HCT116 (cell line): Measurements from ENCODE around the gene TOP1. TPM values are rescaled to one million over a fixed set of nuclear protein-coding genes. Genes with fewer than 3 reads are reported as not detected.

Source experiments
- ATAC-seq: fragments of 200-7000 bp; cut with Tn5 transposase; 2 replicates; pipeline ENCODE4 v1.9.1; 2020; ENCODE audit warnings: mild to moderate bottlenecking, moderate library complexity
- BruUV-seq: library from RNA; stranded (reverse); fragments of 400-500 nt; replicated peaks from 2 replicates; lab custom pipeline; 2021; lab: Mats Ljungman, UMichigan
- CTCF ChIA-PET: fragments of 300-600 bp; sonication (Branson Sonifier 250); formaldehyde crosslinking; loops from one replicate; lab custom pipeline; 2021; ENCODE audit warnings: antibody characterized with exemption; lab: Charles Lee
- POLR2A ChIA-PET: fragments of 300-600, 350-600 bp; sonication (Branson Sonifier 250); formaldehyde crosslinking; loops from one replicate; lab custom pipeline; 2021; ENCODE audit warnings: antibody characterized with exemption; lab: Charles Lee
- RAD21 ChIA-PET, 2 experiments: fragments of 300-600 bp; sonication (Branson Sonifier 250); formaldehyde crosslinking; loops; one replicate each; lab custom pipeline; 2023; ENCODE audit warnings: low total read pairs in 2 of 2; ENCODE audit not compliant: uncharacterized antibody in 2 of 2, unreplicated experiment in 2 of 2, low non-redundant PET in 1 of 2; lab: Charles Lee
- DNase-seq: peaks from one replicate; pipeline ENCODE4 v3.0.0-alpha.2; 2010; ENCODE audit warnings: low read depth, low spot score
- H2AFZ ChIP-seq: fragments of 200-600 bp; shearing (Covaris generic), sonication (generic); 2 replicates; pipeline ENCODE4 v1.6.1; 2017; ENCODE audit warnings: low read depth, mixed run types, mixed read lengths, antibody characterized with exemption, low read length; ENCODE audit not compliant: poor library complexity, severe bottlenecking
- H3K27ac ChIP-seq: 2 replicates; pipeline ENCODE4 v1.5.1; 2012; ENCODE audit warnings: low read depth, low read length
- H3K27me3 ChIP-seq: fragments of 200-600 bp; sonication (generic); 2 replicates; pipeline ENCODE4 v1.6.1; 2016; ENCODE audit warnings: mixed run types, low read length, mixed read lengths; ENCODE audit not compliant: insufficient read depth
- H3K36me3 ChIP-seq, 2 experiments: fragments of 200-500 bp in 1 of 2; fragments of 200-600 bp in 1 of 2; sonication (Bioruptor generic) in 1 of 2; sonication (generic) in 1 of 2; 2 replicates each; pipeline versions ENCODE4 v1.5.1 to v1.6.1; 2014 to 2016; ENCODE audit warnings: low read length in 2 of 2, inconsistent platforms in 1 of 2, mixed read lengths in 1 of 2, mixed run types in 1 of 2; ENCODE audit not compliant: insufficient read depth in 2 of 2, control insufficient read depth in 1 of 2
- H3K4me1 ChIP-seq, 2 experiments: fragments of 200-600 bp in 1 of 2; sonication (generic) in 1 of 2; 2 replicates each; pipeline versions ENCODE4 v1.5.1 to v1.6.1; 2012 to 2017; ENCODE audit warnings: low read length in 2 of 2, inconsistent platforms in 1 of 2, mild to moderate bottlenecking in 1 of 2, mixed read lengths in 1 of 2, mixed run types in 1 of 2, moderate library complexity in 1 of 2; ENCODE audit not compliant: insufficient read depth in 2 of 2, control insufficient read depth in 1 of 2
- H3K4me2 ChIP-seq: fragments of 200-600 bp; sonication (generic); 2 replicates; pipeline ENCODE4 v1.6.1; 2017; ENCODE audit warnings: mixed run types, low read length, mixed read lengths
- H3K4me3 ChIP-seq, 2 experiments: fragments of 200-600 bp in 1 of 2; sonication (generic) in 1 of 2; replicated peaks in 1 of 2; 2 replicates each; pipeline ENCODE4 v1.5.1; 2011 to 2016; ENCODE audit warnings: low read length in 2 of 2, control low read depth in 1 of 2, low read depth in 1 of 2, mild to moderate bottlenecking in 1 of 2, mixed read lengths in 1 of 2, mixed run types in 1 of 2
- H3K79me2 ChIP-seq: fragments of 200-600 bp; sonication (generic); 2 replicates; pipeline ENCODE4 v1.6.1; 2017; ENCODE audit warnings: mild to moderate bottlenecking, mixed run types, low read length, moderate library complexity, mixed read lengths; ENCODE audit not compliant: insufficient read depth
- H3K9ac ChIP-seq: fragments of 200-600 bp; sonication (generic); 2 replicates; pipeline ENCODE4 v1.6.1; 2016; ENCODE audit warnings: low read length, mixed read lengths
- H3K9me2 ChIP-seq: fragments of 200-600 bp; sonication (generic), shearing (Covaris generic); 2 replicates; pipeline ENCODE4 v1.6.1; 2017; ENCODE audit warnings: mixed run types, mild to moderate bottlenecking, moderate library complexity; ENCODE audit not compliant: insufficient read depth
- H3K9me3 ChIP-seq, 2 experiments: fragments of 200-500 bp in 1 of 2; fragments of 200-600 bp in 1 of 2; sonication (Bioruptor generic) in 1 of 2; sonication (generic) in 1 of 2; 2 replicates each; pipeline ENCODE4 v1.6.1; 2014 to 2017; ENCODE audit warnings: low read length in 2 of 2, mixed read lengths in 2 of 2, inconsistent platforms in 1 of 2, low read depth in 1 of 2, mild to moderate bottlenecking in 1 of 2, mixed run types in 1 of 2, moderate library complexity in 1 of 2; ENCODE audit not compliant: control insufficient read depth in 1 of 2, insufficient read depth in 1 of 2
- H4K20me1 ChIP-seq: fragments of 200-600 bp; sonication (generic), shearing (Covaris generic); 2 replicates; pipeline ENCODE4 v1.6.1; 2017; ENCODE audit warnings: mixed run types, mild to moderate bottlenecking, moderate library complexity; ENCODE audit not compliant: insufficient read depth
- CBX3 ChIP-seq: IDR thresholded peaks from 2 replicates; pipeline ENCODE4 v1.6.1; 2012; ENCODE audit warnings: low read depth
- CEBPB ChIP-seq: IDR thresholded peaks from 2 replicates; pipeline ENCODE4 v1.6.1; 2012; ENCODE audit warnings: low read depth
- EGR1 ChIP-seq: IDR thresholded peaks from 2 replicates; pipeline ENCODE4 v1.6.1; 2012; ENCODE audit warnings: low read depth
- EZH2 ChIP-seq: fragments of 200-600 bp; sonication (generic); IDR thresholded peaks from 2 replicates; pipeline ENCODE4 v1.6.1; 2017; ENCODE audit warnings: antibody characterized with exemption, mixed run types
- MAX ChIP-seq: IDR thresholded peaks from 2 replicates; pipeline ENCODE4 v1.6.1; 2012
- RAD21 ChIP-seq: IDR thresholded peaks from 2 replicates; pipeline ENCODE4 v1.6.1; 2012; ENCODE audit warnings: low read depth, mild to moderate bottlenecking
- SP1 ChIP-seq: IDR thresholded peaks from 2 replicates; pipeline ENCODE4 v1.6.1; 2012; ENCODE audit warnings: low read depth
- TCF7L2 ChIP-seq: IDR thresholded peaks from 2 replicates; pipeline ENCODE4 v1.7.0; 2011; ENCODE audit warnings: borderline replicate concordance, inconsistent platforms; ENCODE audit not compliant: insufficient read depth, insufficient read length; ENCODE audit errors: extremely low read depth
- YY1 ChIP-seq: IDR thresholded peaks from 2 replicates; pipeline ENCODE4 v1.6.1; 2011; ENCODE audit warnings: low read length, low read depth, moderate library complexity, mild to moderate bottlenecking; ENCODE audit not compliant: insufficient replicate concordance; ENCODE audit errors: extremely low read depth
- ZBTB33 ChIP-seq: IDR thresholded peaks from 2 replicates; pipeline ENCODE4 v1.6.1; 2011; ENCODE audit warnings: mild to moderate bottlenecking, low read length, moderate library complexity; ENCODE audit not compliant: insufficient replicate concordance; ENCODE audit errors: extremely low read depth
- ZFX ChIP-seq: fragments of 450-650 bp; IDR thresholded peaks from 2 replicates; pipeline ENCODE4 v1.6.1; 2017
- ZNF274 ChIP-seq: fragments of 200-500 bp; sonication (Bioruptor generic); IDR thresholded peaks from 2 replicates; pipeline ENCODE4 v1.6.1; 2014; ENCODE audit warnings: mild to moderate bottlenecking, low read depth, low read length, inconsistent platforms
- intact Hi-C: fragments of 100-400 bp; cut with micrococcal nuclease; formaldehyde crosslinking; loops from 2 replicates; pipeline ENCODE4 v1.10.0; 2022
- total RNA-seq: library from RNA; stranded (reverse); gene quantifications from one replicate; pipeline ENCODE4 v1.2.1, GENCODE V29; 2021; ENCODE audit not compliant: unreplicated experiment

TOP1 gene
- total RNA-seq, 1 experiment from 2014 or later, result 190 TPM

GRCh38 chr20:41148942-41149341, 120.3 kb downstream of the TOP1 start (continued):
- TF ChIP-seq CEBPB, result no peak
- no peak for TF ChIP-seq EGR1
- no peak for TF ChIP-seq EZH2
- no peak for TF ChIP-seq CBX3

DNA sequence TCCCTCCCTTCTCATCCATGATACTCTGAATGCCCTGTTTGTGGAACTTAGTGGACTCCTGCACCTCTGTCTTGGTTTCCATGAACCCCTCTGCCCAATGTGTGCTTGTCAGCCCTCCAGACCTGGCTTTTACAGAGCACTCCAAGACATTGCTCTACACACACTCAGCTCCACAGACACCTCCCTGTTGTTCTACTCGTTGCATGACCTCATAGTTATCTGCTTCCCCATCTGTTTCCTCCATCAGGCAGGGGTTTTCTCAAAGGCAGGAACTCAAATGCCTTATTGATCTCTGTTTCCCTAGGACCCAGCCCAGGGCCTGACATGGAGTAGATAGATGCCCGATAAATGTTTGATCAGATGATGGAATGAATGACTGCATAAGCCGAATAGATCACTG, 122.0 kb downstream of the TOP1 start:
- Histone ChIP-seq H3K36me3 (no peaks in the 10 kb centered on the region), H3K4me1 (peaks cover 4 to 10% of the 10 kb centered on the region in 2 experiments; a peak in 2 of 4 replicates), H3K9me3 (no peaks in the 10 kb centered on the region), H3K4me3 (no peak overlapping the region), H3K4me2 (no peak overlapping the region), H3K79me2 (peaks cover 51% of the 10 kb centered on the region), H3K27me3 (no peaks in the 10 kb centered on the region), H4K20me1 (no peaks in the 10 kb centered on the region), H2AFZ (no peak overlapping the region), H3K9ac (no peak overlapping the region), H3K27ac (no peak overlapping the region), H3K9me2 (no peaks in the 10 kb centered on the region)
- ATAC-seq (no peak), DNase-seq (no peak)
- ChIA-PET CTCF (no interaction called here), POLR2A (interaction anchor here (0.5 kb wide), 1 partner anchor 282 kb away, joined by 3 read pairs; no protein-coding TSS in a partner anchor), RAD21 (no interaction called here)
- no TSS peak for BruUV-seq
- intact Hi-C loops, result no loop called here
- TF ChIP-seq SP1 (no peak), RAD21 (no peak), ZFX (no peak), MAX (no peak), ZNF274 (no peak), ZBTB33 (no peak), EGR1 (no peak), CEBPB (no peak), TCF7L2 (no peak), YY1 (no peak)
- TF ChIP-seq, all 23 proteins: peak for 0
